Measurements from ENCODE around the gene ID1.

ID1 gene

DNA sequence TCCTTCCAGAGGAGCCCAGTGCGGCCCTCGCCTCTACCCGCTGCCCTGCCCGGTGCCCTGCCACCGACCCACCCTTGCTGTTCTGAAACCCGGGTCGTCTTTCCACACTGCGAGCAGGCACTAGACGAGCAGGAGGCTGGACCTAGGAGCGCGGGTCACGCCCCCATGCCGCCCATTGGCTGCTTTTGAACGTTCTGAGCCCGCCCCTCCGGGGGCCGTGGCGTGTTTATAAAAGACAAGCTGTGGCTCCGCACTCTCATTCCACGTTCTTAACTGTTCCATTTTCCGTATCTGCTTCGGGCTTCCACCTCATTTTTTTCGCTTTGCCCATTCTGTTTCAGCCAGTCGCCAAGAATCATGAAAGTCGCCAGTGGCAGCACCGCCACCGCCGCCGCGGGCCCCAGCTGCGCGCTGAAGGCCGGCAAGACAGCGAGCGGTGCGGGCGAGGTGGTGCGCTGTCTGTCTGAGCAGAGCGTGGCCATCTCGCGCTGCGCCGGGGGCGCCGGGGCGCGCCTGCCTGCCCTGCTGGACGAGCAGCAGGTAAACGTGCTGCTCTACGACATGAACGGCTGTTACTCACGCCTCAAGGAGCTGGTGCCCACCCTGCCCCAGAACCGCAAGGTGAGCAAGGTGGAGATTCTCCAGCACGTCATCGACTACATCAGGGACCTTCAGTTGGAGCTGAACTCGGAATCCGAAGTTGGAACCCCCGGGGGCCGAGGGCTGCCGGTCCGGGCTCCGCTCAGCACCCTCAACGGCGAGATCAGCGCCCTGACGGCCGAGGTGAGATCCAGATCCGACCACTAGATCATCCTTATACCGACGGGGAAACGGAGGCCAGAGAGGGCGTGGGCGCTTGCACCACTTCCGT lies at the start of gene ID1:
ID1 (plus strand) TSS at position 259 of the 871 bp plus-strand sequence; CDS start at position 358, 99 bp downstream.
- DNase-seq: peak; percentile 95 to 97 (median 97)

DNA sequence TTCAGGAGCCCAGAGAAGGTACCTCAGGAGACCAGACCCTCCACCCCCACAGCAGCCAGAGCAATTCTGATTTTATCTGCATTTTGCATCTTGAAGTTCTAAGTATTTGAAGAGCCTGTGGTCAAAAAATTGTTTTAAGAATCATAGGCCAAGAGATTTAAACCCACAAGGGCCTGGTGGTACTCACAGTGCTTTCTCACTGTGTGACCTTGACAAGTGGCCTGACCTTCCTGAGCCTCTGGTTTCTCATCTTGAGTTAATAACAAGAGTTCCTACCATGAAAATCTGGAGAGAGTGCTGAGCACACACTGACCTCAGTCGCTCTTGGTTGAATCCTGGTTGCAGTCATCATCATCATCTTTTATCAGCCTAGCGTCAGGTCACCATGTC lies 45.4 kb upstream of the ID1 start:
- no peak for DNase-seq

GRCh38 chr20:31560094-31560745 lies 44.9 kb upstream of the ID1 start:
- DNase-seq: peak; percentile 86 to 88 (median 87)

GRCh38 chr20:31560746-31561598 lies 44.1 kb upstream of the ID1 start:
- DNase-seq: peak; percentile 78 to 91 (median 85)

DNA sequence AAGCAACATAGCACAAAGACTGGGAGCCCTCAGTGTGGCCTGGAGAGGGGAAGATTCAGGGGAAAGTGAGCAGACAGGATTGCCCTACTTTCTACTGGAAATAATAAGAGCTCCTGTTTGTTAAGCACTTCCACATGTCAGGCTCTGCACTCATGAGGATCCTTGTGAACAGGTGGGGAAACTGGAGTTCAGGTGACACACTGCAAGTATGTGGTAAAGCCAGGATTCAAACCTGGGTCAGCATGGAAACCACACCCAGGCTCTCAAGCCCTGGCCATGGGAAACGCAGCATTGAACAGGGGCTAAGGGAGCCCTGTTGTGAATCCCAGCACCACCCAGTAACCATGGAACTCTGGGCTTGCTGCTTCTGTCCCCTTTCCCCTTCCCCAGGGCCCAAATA lies 42.8 kb upstream of the ID1 start:
- no peak for DNase-seq

DNA sequence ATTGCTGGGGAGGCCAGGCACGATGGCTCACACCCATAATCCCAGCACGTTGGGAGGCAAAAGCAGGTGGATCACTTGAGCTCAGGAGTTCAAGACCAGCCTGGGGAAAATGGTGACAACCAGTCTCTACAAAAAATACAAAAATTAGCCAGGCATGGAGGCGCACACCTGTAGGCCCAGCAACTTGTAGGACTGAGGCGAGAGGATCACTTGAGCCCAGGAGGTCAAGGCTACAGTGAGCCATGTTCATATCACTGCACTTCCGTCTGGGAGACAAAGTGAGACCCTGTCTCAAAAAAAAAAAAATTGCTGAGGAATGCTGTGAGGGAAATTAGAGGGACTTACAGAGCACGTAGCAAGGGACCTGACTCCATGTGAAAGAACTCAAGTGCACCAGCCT lies 40.8 kb upstream of the ID1 start:
- no peak for DNase-seq

GRCh38 chr20:31565699-31566318 lies 39.3 kb upstream of the ID1 start:
- no peak for DNase-seq

- DNase-seq: no peak
These were observed 38.8 kb upstream of the ID1 start for GRCh38 chr20:31566319-31566657.

DNA sequence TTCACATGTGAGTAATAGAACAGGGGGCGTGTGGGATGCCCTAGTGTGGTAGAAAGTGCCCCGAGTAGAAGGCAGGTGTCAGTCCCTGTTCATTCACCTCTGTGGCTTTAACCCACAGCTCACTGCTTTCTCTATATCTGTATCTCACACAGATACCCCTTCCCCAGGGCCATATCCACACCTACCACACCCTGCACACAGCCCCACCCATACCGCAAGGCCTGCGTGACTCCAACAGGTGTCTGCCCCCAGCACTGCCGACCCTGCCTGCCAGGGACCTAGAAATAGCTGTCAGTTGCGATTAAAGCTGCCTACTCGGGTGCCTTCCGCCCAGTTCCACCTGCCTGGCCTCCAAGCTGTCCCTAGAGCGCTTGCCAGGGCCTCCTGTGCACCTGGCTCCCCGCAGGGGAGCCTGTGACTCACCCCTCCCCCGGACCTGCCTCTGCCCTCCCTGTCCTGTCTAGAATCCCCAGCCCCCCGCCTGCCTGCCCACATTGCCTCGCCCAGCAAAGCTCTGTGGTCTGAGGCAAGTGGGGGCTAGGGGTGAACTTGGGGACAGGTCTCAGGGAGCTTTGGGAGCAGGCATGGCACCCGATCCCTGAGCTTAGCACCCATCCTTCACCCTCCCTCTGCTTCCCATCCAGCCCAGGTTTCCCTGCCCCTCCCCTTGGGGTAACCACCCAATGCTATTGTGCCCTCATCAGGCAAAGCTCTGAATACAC lies 38.3 kb upstream of the ID1 start:
- DNase-seq: no peak

- no peak for DNase-seq
These were observed 37.7 kb upstream of the ID1 start for GRCh38 chr20:31567380-31567720.

DNA sequence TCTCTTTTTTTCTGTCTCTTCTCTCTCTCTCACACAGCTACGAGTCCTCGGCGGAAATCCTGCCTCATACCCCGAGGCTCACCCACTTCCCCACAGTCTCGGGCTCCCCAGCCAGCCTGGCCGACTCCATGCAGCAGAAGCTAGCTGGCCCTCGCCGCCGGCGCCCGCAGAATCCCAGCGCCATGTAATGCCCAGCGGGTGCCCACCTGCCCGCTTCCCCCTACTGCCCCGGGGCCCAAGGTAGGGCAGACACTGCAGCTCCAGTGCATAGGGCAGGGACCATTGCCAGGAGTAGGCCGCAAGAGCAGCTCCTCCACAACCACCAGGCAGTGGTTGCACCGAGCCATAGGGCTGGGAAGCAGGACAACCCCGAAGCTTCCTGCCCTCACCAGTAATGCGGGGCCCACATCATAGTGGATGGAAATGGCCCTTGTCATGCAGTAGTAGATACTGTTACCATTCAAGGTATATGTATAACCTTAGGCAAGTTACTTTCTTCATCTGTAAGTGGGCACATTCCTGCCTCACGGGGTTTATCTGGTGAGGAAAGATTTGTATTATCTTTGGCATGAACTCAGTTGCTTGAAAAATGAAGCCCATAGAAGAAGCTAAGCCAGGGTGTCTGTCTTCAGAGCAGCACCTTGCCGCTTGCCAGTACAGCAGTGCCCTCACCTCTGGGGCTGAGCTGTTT lies 36.9 kb upstream of the ID1 start:
- no peak for DNase-seq

- DNase-seq: no peak
These were observed 36.3 kb upstream of the ID1 start for GRCh38 chr20:31568773-31569162.

DNA sequence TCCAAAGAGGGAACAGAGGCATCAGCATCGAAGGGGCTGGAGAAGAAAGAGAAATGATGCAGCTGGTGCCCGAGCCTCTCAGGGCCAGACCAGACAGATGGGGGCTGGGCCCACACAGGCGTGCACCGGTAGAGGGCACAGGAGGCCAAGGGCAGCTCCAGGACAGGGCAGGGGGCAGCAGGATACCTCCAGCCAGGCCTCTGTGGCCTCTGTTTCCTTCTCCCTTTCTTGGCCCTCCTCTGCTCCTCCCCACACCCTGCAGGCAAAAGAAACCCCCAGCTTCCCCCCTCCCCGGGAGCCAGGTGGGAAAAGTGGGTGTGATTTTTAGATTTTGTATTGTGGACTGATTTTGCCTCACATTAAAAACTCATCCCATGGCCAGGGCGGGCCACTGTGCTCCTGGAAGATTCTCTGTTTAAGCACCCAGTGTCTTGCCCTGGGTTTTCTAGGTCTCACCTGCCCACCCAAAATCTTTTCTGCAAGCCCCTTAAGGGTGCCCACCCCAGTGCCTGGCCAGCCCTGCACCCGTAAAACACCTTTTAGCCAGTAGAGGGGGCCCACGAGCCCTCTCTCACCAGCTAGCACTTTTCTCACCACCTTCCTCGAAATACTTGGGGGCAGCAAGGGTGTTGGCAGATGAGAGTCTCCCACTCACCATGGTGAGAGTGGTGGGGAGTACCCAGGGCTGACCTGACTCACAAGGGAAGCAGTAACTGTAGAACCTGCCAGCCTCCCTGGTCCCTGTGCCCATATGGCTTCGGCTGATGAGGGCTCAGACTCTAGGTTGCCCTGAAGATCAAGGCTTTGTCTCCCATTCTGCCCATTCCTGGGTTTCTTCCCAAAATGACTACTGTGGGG lies 35.7 kb upstream of the ID1 start:
- DNase-seq: peak; percentile 54 to 67 (median 57)

- peak; percentile 55 to 68 (median 58) for DNase-seq
These were observed 35.0 kb upstream of the ID1 start for GRCh38 chr20:31570021-31570463.

DNA sequence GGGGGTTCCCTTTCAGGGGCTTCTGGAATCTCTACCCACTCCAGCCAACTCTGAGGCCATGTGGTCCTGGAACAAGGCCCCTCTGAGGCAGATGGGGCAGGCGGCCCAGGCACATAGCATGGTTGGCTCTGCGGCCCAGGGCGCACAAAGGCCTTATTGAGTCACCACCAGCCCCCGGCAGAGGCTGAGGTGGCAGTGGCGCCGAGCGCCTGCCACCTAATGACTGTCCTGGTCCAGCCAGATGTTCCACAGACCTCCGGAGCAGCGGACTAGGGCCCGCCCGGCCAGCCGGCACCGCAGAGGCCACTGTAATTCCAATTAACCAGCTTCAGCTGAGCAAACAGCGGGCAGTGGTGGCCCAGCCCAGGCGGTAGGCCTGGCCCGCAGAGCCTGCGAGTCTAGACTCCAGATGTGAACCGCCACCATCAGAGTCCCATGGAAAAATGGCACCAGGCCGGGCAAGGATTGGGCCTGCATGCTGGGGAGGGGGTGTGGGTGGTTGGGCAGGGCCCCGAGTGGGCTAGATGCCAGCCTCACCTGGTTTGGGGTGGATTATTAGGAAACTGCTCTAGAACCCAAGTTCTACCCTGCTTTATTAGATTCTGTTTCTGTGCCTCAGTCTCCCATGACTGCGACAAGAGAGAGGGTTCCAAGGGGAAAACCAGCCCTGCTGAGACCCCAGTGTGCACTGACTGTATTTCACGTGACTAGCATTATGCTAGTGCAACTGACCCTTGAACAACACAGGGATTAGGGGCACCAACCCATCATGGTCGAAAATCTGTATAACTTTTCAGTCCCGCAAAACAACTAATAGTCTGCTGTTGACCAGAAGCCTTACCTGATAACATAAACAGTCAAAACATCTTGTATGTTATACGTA lies 34.1 kb upstream of the ID1 start:
- no peak for DNase-seq

- DNase-seq: no peak
These were observed 32.9 kb upstream of the ID1 start for GRCh38 chr20:31572042-31572700.

DNA sequence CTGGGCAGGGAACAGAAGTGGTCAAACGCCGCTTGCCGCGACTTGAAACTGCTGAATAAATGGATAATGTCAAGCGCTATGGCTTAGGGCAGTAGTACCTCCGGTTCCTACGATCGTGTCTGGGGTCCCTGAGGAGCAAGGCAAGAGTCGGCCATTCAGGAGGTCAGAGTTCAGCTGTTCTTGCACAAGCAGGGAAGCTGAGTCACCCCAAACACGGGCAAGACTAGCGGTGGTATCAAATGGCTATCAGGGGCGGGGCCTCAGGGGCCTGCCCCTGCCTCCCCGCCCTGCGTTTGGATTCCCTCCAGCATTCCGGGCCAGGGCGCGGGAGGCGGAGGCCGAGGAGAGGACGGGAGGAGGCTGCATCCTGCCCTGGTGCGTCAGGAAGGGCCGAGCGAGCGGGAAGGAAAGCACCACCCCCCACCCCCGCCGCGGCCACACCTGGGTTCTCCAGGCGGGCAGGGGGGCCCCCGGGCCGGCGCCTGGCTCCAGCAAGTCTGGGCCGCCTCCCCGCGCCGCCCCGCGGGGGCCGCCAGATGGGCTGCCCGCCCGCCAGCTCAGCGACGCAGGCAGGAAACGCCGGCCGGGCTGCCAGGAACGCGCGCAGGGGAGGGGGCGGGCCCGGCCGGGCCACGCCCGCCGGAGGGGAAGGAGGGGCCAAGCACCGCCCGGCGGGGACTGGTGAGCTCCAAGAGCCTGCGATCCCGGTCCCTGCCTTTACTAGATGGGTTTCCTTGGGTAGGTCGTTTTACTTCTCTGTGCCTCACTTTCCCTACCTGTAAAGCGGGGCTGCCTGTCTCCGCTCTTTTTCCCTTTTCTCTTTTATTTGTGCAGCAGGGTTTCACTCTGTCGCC lies 32.2 kb upstream of the ID1 start:
- DNase-seq: peak; percentile 95 to 97 (median 95)

Measured in suppressor macrophage treated with lipopolysaccharide for 1 hour (primary cell).